ENCODE data around the gene CD274. TPM values are rescaled to one million over a fixed set of nuclear protein-coding genes. Genes with fewer than 3 reads are reported as not detected.
"Not testable (repeated sequence)": the region's sequence is repeated elsewhere in the genome, so short reads cannot be mapped to it uniquely, and the experiment has no call there.

CD274 gene
- total RNA-seq, 3 donors from 2014 or later (not counting 1 experiment from before 2014, with no cell fraction given) = 4.9 to 7.2 (median 6.0) TPM

DNA sequence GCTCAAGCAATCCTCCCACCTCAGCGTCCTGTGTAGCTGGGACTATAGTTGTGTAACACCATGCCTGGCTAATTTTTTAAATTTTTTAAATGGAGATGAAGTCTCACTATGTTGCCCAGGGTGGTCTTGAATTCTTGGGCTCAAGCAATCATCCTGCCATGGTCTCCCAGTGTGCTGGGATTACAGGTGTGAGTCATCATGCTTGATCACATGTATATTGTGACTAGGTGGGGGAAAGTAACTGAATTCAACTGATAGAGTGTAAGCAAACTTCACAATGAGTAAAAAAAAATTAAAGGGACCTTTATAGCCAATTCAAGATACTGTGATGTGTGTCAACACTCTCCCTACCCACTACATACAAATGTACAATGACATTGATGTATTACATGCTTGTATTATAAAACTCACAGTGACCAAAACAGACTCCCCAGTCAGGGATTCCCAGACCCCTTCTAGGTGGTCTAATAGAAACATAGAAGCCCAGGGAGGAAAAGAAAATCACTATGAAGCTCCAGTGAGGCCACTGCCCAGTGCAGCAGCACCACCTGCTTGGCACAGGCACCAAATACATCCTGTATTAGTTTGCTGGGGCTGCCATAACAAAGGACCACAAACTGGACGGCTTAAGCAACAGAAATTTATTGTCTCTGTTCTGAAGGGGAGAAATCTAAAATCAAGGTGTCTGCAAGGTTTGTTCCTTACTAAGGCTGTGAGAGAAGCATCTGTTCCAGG lies 21.4 kb upstream of the CD274 start:
- WGBS (ENCODE audit: insufficient coverage) = 97% methylated on average over 2 of the region's 2 CpGs
- H3K36me3 ChIP-seq (ENCODE audit: control insufficient read depth, insufficient read depth, low read length) = peaks cover 13% of the 10 kb centered on the region
- intact Hi-C loops (cut with micrococcal nuclease) = no loop called here
- H3K27me3 ChIP-seq (ENCODE audit: control insufficient read depth, insufficient read depth, low read length) = no peaks in the 10 kb centered on the region
- TF ChIP-seq, protein P1, sequence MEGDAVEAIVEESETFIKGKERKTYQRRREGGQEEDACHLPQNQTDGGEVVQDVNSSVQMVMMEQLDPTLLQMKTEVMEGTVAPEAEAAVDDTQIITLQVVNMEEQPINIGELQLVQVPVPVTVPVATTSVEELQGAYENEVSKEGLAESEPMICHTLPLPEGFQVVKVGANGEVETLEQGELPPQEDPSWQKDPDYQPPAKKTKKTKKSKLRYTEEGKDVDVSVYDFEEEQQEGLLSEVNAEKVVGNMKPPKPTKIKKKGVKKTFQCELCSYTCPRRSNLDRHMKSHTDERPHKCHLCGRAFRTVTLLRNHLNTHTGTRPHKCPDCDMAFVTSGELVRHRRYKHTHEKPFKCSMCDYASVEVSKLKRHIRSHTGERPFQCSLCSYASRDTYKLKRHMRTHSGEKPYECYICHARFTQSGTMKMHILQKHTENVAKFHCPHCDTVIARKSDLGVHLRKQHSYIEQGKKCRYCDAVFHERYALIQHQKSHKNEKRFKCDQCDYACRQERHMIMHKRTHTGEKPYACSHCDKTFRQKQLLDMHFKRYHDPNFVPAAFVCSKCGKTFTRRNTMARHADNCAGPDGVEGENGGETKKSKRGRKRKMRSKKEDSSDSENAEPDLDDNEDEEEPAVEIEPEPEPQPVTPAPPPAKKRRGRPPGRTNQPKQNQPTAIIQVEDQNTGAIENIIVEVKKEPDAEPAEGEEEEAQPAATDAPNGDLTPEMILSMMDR (IDR thresholded peaks at IDR 0.05) = no peak
- Mint-ChIP-seq H3K27ac (peak overlapping the region in 1 of 2 donors; percentile 27), H3K4me1 (no peaks in the 10 kb centered on the region), H3K27me3 (ENCODE audit: low read depth in 2 of 2) (no peaks in the 10 kb centered on the region), H3K4me3 (no peak overlapping the region), H3K9me3 (no peaks in the 10 kb centered on the region), H3K36me3 (no peaks in the 10 kb centered on the region)
- H3K27ac ChIP-seq (ENCODE audit: low read length) = no peak overlapping the region
- ATAC-seq (no peak), DNase-seq (no peak)
- no peaks in the 10 kb centered on the region for H3K4me1 ChIP-seq (ENCODE audit: control insufficient read depth, insufficient read depth, low read length)
- H3K4me3 ChIP-seq (ENCODE audit: low read length) = no peak overlapping the region
- H3K9me3 ChIP-seq (ENCODE audit: control insufficient read depth, insufficient read depth, low read length) = no peaks in the 10 kb centered on the region

DNA sequence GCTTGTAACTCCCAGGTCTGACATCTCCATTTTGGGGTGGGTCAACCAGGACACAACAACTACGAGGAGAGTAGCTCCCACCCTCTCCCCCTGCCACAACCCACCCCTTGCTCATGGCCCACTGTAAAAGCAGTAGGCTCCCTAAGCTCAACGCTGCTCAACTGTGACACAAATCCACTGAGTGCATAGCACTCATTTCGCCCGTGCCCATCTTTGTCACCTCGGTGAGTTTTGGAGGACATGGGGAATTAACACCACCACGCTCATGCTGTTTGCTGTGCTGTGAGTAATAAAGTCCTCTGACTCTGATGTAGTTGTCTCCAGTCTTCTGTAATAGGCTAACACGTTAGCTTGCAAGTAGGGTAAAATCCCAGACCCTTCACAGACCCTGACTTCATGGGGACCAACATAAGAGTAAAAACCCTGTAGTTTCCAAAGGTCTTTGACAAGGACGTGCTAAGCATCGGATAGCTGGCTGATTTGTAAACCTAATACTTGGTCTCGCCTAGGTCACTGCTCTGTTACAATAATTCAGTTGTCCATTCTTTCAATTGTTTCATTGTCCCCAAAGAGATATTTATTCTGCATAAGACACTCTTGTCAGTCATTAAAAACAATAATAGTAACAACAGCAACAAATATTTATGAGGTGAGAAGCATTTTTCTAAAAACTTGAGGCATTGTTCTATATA lies 20.3 kb upstream of the CD274 start:
- intact Hi-C loops (cut with micrococcal nuclease) = no loop called here
- WGBS (ENCODE audit: insufficient coverage) = 91% methylated on average over 10 of the region's 10 CpGs
- H3K27me3 Mint-ChIP-seq (ENCODE audit: low read depth in 2 of 2) = no peaks in the 10 kb centered on the region
- H3K9me3 Mint-ChIP-seq = no peaks in the 10 kb centered on the region
- DNase-seq = no peak
- ATAC-seq = no peak
- Histone ChIP-seq H3K9me3 (ENCODE audit: control insufficient read depth, insufficient read depth, low read length) (no peaks in the 10 kb centered on the region), H3K27ac (ENCODE audit: low read length) (no peak overlapping the region), H3K4me1 (ENCODE audit: control insufficient read depth, insufficient read depth, low read length) (no peaks in the 10 kb centered on the region), H3K4me3 (ENCODE audit: low read length) (no peak overlapping the region), H3K27me3 (ENCODE audit: control insufficient read depth, insufficient read depth, low read length) (no peaks in the 10 kb centered on the region), H3K36me3 (ENCODE audit: control insufficient read depth, insufficient read depth, low read length) (peaks cover 15% of the 10 kb centered on the region)
- TF ChIP-seq, protein P1 (IDR thresholded peaks at IDR 0.05) = no peak
- H3K4me1 Mint-ChIP-seq = no peaks in the 10 kb centered on the region
- no peaks in the 10 kb centered on the region for H3K36me3 Mint-ChIP-seq
- H3K4me3 Mint-ChIP-seq = no peak overlapping the region
- peak overlapping the region in 1 of 2 donors; percentile 27 for H3K27ac Mint-ChIP-seq

DNA sequence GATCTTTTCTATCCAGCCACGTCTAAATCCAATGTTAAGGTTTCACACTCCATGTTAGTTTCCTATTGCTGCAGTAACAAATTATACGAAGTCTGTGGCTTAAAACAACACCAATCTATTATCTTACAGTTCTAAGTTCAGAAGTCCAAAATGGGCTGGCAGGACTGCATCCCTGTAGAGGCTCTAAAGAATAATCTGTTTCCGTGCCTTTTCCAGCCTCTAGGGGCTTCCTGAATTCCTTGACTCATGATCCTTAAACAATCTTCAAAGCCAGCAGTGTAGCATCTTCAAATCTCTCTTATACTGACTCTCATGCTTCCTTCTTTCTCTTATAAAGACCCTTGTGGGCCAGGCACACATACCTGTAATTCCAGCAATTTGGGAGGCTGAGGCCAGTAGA lies 19.4 kb upstream of the CD274 start:
- 93% methylated on average over 3 of the region's 3 CpGs for WGBS (ENCODE audit: insufficient coverage)
- no peaks in the 10 kb centered on the region for H3K36me3 Mint-ChIP-seq
- Histone ChIP-seq H3K9me3 (ENCODE audit: control insufficient read depth, insufficient read depth, low read length) (no peaks in the 10 kb centered on the region), H3K4me1 (ENCODE audit: control insufficient read depth, insufficient read depth, low read length) (no peaks in the 10 kb centered on the region), H3K4me3 (ENCODE audit: low read length) (no peak overlapping the region), H3K27me3 (ENCODE audit: control insufficient read depth, insufficient read depth, low read length) (no peaks in the 10 kb centered on the region), H3K27ac (ENCODE audit: low read length) (no peak overlapping the region), H3K36me3 (ENCODE audit: control insufficient read depth, insufficient read depth, low read length) (peaks cover 21% of the 10 kb centered on the region)
- ATAC-seq = no peak
- peaks cover 0 to under 1% of the 10 kb centered on the region in 2 donors for H3K4me1 Mint-ChIP-seq
- H3K27me3 Mint-ChIP-seq (ENCODE audit: low read depth in 2 of 2) = no peaks in the 10 kb centered on the region
- H3K9me3 Mint-ChIP-seq = no peaks in the 10 kb centered on the region
- intact Hi-C loops (cut with micrococcal nuclease) = no loop called here
- no peak overlapping the region for H3K4me3 Mint-ChIP-seq
- no peak for DNase-seq
- TF ChIP-seq, protein P1 (IDR thresholded peaks at IDR 0.05) = no peak
- no peak overlapping the region for H3K27ac Mint-ChIP-seq

DNA sequence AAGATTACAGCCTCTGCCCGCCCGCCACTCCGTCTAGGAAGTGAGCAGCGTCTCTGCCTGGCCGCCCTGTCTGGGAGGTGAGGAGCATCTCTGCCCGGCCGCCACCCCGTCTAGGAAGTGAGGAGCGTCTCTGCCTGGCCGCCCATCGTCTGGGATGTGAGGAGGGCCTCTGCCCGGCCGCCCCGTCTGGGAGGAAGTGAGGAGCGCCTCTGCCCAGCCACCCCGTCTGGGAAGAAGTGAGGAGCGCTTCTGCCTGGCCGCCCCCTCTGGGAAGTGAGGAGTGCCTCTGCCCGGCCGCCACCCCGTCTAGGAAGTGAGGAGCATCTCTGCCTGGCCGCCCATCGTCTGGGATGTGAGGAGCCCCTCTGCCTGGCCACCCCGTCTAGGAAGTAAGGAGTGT lies 17.5 kb upstream of the CD274 start:
- ATAC-seq; H3K27ac Mint-ChIP-seq; H3K9me3 Mint-ChIP-seq; H3K4me1 ChIP-seq (ENCODE audit: control insufficient read depth, insufficient read depth, low read length); H3K27me3 ChIP-seq (ENCODE audit: control insufficient read depth, insufficient read depth, low read length); H3K4me3 ChIP-seq (ENCODE audit: low read length); intact Hi-C loops (cut with micrococcal nuclease); H3K9me3 ChIP-seq (ENCODE audit: control insufficient read depth, insufficient read depth, low read length); H3K27me3 Mint-ChIP-seq (ENCODE audit: low read depth in 2 of 2); DNase-seq; H3K4me3 Mint-ChIP-seq; H3K36me3 Mint-ChIP-seq; H3K27ac ChIP-seq (ENCODE audit: low read length): not testable (repeated sequence)
- WGBS (ENCODE audit: insufficient coverage) = 97% methylated on average over 24 of the region's 24 CpGs
- peaks cover 19 to 20% of the 10 kb centered on the region in 2 donors for H3K4me1 Mint-ChIP-seq
- H3K36me3 ChIP-seq (ENCODE audit: control insufficient read depth, insufficient read depth, low read length) = peaks cover 22% of the 10 kb centered on the region

DNA sequence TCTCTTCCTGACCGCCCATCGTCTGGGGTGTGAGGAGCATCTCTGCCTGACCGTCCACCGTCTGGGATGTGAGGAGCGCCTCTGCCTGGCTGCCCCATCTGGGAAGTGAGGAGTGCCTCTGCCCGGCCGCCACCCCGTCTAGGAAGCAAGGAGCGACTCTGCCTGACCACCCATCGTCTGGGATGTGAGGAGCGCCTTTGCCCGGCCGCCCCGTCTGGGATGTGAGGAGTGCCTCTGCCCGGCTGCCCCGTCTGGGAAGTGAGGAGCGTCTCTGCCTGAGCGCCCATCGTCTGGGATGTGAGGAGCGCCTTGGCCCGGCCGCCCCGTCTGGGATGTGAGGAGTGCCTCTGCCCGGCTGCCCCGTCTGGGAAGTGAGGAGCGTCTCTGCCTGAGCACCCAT lies 17.0 kb upstream of the CD274 start:
- H3K4me1 Mint-ChIP-seq = peaks cover 23 to 24% of the 10 kb centered on the region in 2 donors
- intact Hi-C loops (cut with micrococcal nuclease); H3K4me3 Mint-ChIP-seq; DNase-seq; H3K27ac Mint-ChIP-seq; H3K4me3 ChIP-seq (ENCODE audit: low read length); H3K27me3 ChIP-seq (ENCODE audit: control insufficient read depth, insufficient read depth, low read length); H3K27me3 Mint-ChIP-seq (ENCODE audit: low read depth in 2 of 2); H3K9me3 Mint-ChIP-seq; H3K27ac ChIP-seq (ENCODE audit: low read length); ATAC-seq; H3K36me3 Mint-ChIP-seq; H3K9me3 ChIP-seq (ENCODE audit: control insufficient read depth, insufficient read depth, low read length): not testable (repeated sequence)
- peaks cover 10% of the 10 kb centered on the region for H3K4me1 ChIP-seq (ENCODE audit: control insufficient read depth, insufficient read depth, low read length)
- peaks cover 22% of the 10 kb centered on the region for H3K36me3 ChIP-seq (ENCODE audit: control insufficient read depth, insufficient read depth, low read length)
- WGBS (ENCODE audit: insufficient coverage) = 95% methylated on average over 26 of the region's 26 CpGs
